ENCODE data around the gene ZNF469. TPM values are rescaled to one million over a fixed set of nuclear protein-coding genes. Genes with fewer than 3 reads are reported as not detected.

ZNF469 gene
- total RNA-seq, 2 donors from 2014 or later = 4.5 to 11.3 TPM

DNA sequence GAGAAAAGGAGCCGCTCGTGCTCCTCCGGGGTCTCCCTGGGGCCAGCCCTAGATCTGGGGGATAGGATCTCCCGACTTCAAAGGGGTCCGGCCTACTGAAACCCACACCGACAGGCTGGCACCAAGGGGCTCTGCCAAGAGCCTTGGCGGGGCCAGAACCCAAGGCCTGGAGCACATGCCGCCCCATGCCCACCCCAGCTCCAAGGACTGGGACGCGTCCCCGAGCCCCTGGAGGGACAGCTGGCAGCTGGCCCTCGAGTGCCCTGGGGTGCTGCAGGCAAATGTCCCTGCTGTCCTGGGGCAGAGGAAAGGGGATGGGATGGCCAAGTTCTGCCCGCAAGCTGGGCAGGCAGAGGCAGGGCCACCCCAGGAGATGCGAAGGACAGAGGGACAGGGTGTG is 38.5 kb downstream of the ZNF469 start:
- H3K27ac ChIP-seq = no peak overlapping the region
- H3K4me1 ChIP-seq (ENCODE audit: control insufficient read depth in 1 of 2, low read depth in 2 of 2) = peaks cover 9 to 12% of the 10 kb centered on the region in 2 donors
- ATAC-seq (ENCODE audit: insufficient number of reproducible peaks, low FRiP score, low read depth) = no peak
- H3K36me3 ChIP-seq = no peaks in the 10 kb centered on the region
- H3K9me3 ChIP-seq = no peaks in the 10 kb centered on the region
- TF ChIP-seq, protein P1, sequence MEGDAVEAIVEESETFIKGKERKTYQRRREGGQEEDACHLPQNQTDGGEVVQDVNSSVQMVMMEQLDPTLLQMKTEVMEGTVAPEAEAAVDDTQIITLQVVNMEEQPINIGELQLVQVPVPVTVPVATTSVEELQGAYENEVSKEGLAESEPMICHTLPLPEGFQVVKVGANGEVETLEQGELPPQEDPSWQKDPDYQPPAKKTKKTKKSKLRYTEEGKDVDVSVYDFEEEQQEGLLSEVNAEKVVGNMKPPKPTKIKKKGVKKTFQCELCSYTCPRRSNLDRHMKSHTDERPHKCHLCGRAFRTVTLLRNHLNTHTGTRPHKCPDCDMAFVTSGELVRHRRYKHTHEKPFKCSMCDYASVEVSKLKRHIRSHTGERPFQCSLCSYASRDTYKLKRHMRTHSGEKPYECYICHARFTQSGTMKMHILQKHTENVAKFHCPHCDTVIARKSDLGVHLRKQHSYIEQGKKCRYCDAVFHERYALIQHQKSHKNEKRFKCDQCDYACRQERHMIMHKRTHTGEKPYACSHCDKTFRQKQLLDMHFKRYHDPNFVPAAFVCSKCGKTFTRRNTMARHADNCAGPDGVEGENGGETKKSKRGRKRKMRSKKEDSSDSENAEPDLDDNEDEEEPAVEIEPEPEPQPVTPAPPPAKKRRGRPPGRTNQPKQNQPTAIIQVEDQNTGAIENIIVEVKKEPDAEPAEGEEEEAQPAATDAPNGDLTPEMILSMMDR (IDR thresholded peaks at IDR 0.05) = no peak
- H3K4me3 ChIP-seq = no peak overlapping the region
- no peak for DNase-seq (ENCODE audit: low spot score)
- H3K27me3 ChIP-seq (replicated peaks; ENCODE audit: insufficient read depth) = no peaks in the 10 kb centered on the region

DNA sequence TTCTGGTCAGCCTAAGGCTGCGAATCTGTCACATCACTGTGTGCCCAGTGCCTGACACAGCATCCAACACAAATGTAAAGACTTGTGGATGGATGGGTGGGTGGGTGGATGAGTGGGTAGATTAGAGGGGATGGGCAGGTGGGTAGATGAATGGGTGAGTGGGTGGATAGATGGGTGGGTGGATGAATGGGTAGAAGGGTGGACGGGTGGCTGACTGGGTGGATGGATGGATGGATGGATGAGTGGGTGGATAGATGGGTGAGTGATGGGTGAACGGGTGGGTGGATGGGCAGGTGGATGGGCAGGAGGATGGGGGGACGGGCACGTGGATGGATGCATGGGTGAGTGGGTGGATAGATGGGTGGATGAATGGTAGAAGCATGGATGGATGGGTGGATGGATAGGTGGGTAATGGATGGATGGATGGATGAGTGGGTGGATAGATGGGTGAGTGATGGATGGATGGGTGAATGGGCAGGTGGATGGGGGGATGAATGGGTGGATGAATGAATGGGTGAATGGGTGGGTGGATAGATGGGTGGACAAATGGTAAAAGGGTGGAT is 39.2 kb downstream of the ZNF469 start:
- no peak for ATAC-seq (ENCODE audit: insufficient number of reproducible peaks, low FRiP score, low read depth)
- Histone ChIP-seq H3K4me3 (no peak overlapping the region), H3K27ac (no peak overlapping the region), H3K36me3 (no peaks in the 10 kb centered on the region), H3K9me3 (no peaks in the 10 kb centered on the region), H3K4me1 (ENCODE audit: control insufficient read depth in 1 of 2, low read depth in 2 of 2) (peaks cover 9 to 12% of the 10 kb centered on the region in 2 donors), H3K27me3 (replicated peaks; ENCODE audit: insufficient read depth) (no peaks in the 10 kb centered on the region)
- TF ChIP-seq, protein P1 (IDR thresholded peaks at IDR 0.05) = no peak
- DNase-seq (ENCODE audit: low spot score) = no peak

DNA sequence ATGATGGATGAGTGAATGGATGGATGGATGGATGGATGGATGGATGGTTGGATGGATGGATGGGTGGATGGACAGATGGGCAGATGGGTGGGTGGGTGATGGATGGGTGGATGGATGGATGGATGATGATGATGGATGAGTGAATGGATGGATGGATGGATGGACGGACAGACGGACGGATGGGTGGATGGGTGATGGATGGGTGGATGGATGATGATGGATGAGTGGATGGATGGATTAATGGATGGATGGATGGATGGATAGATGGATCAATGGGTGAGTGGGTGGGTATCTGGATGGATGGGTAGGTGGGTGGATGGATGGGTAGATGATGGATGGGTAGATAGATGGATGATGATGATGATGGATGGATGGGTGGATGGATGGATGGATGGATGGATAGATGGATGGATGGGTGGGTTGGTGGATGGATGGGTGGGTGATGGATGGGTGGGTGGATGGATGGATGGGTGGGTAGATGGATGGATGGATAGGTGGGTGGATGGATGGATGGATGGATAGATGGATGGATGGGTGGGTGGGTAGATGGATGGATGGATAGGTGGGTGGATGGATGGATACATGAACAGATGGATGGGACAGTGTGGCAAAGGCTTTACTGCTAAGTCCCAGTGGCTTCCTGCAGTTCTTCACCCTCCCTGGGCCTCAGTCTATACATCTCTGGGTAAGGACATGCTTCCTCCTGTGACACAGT is 40.1 kb downstream of the ZNF469 start:
- H3K27me3 ChIP-seq (replicated peaks; ENCODE audit: insufficient read depth) = no peaks in the 10 kb centered on the region
- TF ChIP-seq, protein P1 (IDR thresholded peaks at IDR 0.05) = no peak
- no peak overlapping the region for H3K4me3 ChIP-seq
- H3K9me3 ChIP-seq = no peaks in the 10 kb centered on the region
- peaks cover 9 to 12% of the 10 kb centered on the region in 2 donors for H3K4me1 ChIP-seq (ENCODE audit: control insufficient read depth in 1 of 2, low read depth in 2 of 2)
- H3K27ac ChIP-seq = no peak overlapping the region
- no peaks in the 10 kb centered on the region for H3K36me3 ChIP-seq
- ATAC-seq (ENCODE audit: insufficient number of reproducible peaks, low FRiP score, low read depth) = no peak
- no peak for DNase-seq (ENCODE audit: low spot score)

DNA sequence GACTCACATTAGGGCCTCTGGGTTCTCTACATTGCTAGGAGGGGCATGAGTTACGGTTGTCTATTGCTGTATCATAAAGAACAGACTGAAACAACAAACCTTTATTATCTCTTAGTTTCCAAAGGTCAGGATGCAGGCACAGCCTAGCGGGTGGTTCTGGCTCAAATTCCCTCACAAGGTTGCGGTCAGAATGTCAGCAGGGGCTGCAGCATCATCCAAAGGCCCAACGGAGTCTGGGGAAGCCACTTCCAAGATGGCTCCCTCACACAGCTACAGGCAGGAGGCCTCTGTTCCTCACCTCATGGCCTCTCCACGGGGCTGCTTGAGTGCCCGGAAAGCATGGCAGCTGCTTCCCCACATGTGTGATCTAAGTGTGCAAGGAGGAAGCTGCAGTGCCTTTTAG is 40.7 kb downstream of the ZNF469 start:
- Histone ChIP-seq H3K36me3 (no peaks in the 10 kb centered on the region), H3K27ac (no peak overlapping the region), H3K9me3 (no peaks in the 10 kb centered on the region), H3K27me3 (replicated peaks; ENCODE audit: insufficient read depth) (no peaks in the 10 kb centered on the region), H3K4me1 (ENCODE audit: control insufficient read depth in 1 of 2, low read depth in 2 of 2) (peaks cover 9 to 12% of the 10 kb centered on the region in 2 donors), H3K4me3 (no peak overlapping the region)
- no peak for DNase-seq (ENCODE audit: low spot score)
- TF ChIP-seq, protein P1 (IDR thresholded peaks at IDR 0.05) = no peak
- ATAC-seq (ENCODE audit: insufficient number of reproducible peaks, low FRiP score, low read depth) = no peak

DNA sequence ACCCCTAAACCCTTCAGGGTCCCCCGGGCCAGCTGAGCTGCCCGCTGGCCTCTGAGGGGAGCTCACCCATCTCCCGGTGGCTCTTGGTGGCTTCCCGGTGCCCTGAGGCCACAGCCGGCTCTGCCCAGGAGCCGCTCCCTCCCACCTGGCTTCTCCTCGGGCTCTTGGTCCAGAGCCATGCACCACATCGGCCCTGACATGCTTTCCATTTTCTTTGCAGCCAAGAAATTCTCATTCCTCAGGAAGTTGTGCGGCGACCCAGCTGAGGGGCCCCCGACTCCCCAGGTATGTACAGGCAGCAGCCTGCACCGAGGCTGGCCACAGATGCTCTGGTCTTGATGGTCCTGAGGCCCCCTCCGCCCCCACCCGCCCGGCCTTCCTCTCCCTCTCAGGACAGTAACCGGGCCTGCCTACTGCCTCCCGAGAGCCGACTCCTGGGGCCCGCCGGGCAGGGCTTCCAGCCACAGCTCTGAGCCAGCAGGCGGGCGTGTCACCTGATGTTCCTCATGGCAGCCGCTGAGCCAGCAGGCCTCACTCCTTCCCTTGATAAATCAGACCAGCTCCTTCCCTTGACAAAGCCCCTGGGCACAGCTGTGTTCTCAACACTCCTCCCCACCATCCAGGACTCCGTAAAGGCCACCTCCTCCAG is 42.0 kb downstream of the ZNF469 start:
- ATAC-seq (ENCODE audit: insufficient number of reproducible peaks, low FRiP score, low read depth) = no peak
- TF ChIP-seq, protein P1 (IDR thresholded peaks at IDR 0.05) = no peak
- H3K4me1 ChIP-seq (ENCODE audit: control insufficient read depth in 1 of 2, low read depth in 2 of 2) = peaks cover 9 to 12% of the 10 kb centered on the region in 2 donors
- no peaks in the 10 kb centered on the region for H3K36me3 ChIP-seq
- peak overlapping the region; percentile 36 for H3K4me3 ChIP-seq
- peak overlapping the region in 1 of 2 donors; percentile 17 for H3K27ac ChIP-seq
- DNase-seq (ENCODE audit: low spot score) = no peak
- no peaks in the 10 kb centered on the region for H3K9me3 ChIP-seq
- H3K27me3 ChIP-seq (replicated peaks; ENCODE audit: insufficient read depth) = no peaks in the 10 kb centered on the region

Data from thoracic aorta (tissue), 2 donors.